Stimulated activated CD4-positive, alpha-beta T cell treated with anti-CD3 and anti-CD28 coated beads, Interleukin-2, amount 100 ng/mL, for 4 hours (primary cell): ENCODE measurements around the gene POFUT2.

Experiments used
- DNase-seq: peaks from one replicate; pipeline ENCODE4 v3.0.0-alpha.2; 2020; ENCODE audit warnings: low read depth

POFUT2 gene

GRCh38 chr21:45283035-45283610 is 4.6 kb downstream of the POFUT2 start:
- no peak for DNase-seq

- no peak for DNase-seq
Measured at GRCh38 chr21:45282283-45283034, 5.2 kb downstream of the POFUT2 start.

GRCh38 chr21:45281411-45282282 is 6.0 kb downstream of the POFUT2 start:
- DNase-seq, result no peak

- DNase-seq, result no peak
Measured at GRCh38 chr21:45280969-45281368, 6.7 kb downstream of the POFUT2 start.

GRCh38 chr21:45280178-45280821 is 7.4 kb downstream of the POFUT2 start:
- DNase-seq, result no peak

- DNase-seq, result no peak
Measured at GRCh38 chr21:45279446-45280177, 8.1 kb downstream of the POFUT2 start.

GRCh38 chr21:45278156-45278911 is 9.4 kb downstream of the POFUT2 start:
- DNase-seq, result no peak

GRCh38 chr21:45277101-45278045 is 10.3 kb downstream of the POFUT2 start:
- DNase-seq, result no peak

GRCh38 chr21:45276596-45276995 is 11.1 kb downstream of the POFUT2 start:
- no peak for DNase-seq

- no peak for DNase-seq
Measured at GRCh38 chr21:45270306-45270821, 17.3 kb downstream of the POFUT2 start.

- DNase-seq, result no peak
Measured at GRCh38 chr21:45269861-45270260, 17.8 kb downstream of the POFUT2 start.

GRCh38 chr21:45267390-45267760 is 20.3 kb downstream of the POFUT2 start:
- no peak for DNase-seq

- no peak for DNase-seq
Measured at GRCh38 chr21:45266518-45267389, 20.9 kb downstream of the POFUT2 start.

GRCh38 chr21:45265721-45266517 is 21.8 kb downstream of the POFUT2 start:
- no peak for DNase-seq

GRCh38 chr21:45264912-45265515 is 22.7 kb downstream of the POFUT2 start:
- no peak for DNase-seq

GRCh38 chr21:45264146-45264911 is 23.4 kb downstream of the POFUT2 start:
- no peak for DNase-seq

- DNase-seq, result no peak
Measured at GRCh38 chr21:45263534-45263933, 24.2 kb downstream of the POFUT2 start.
